ENCODE data around the gene PIK3R1. TPM values are rescaled to one million over a fixed set of nuclear protein-coding genes. Genes with fewer than 3 reads are reported as not detected.

PIK3R1 gene
- total RNA-seq, 2 donors from 2014 or later, result 29.8 to 30.2 TPM

DNA sequence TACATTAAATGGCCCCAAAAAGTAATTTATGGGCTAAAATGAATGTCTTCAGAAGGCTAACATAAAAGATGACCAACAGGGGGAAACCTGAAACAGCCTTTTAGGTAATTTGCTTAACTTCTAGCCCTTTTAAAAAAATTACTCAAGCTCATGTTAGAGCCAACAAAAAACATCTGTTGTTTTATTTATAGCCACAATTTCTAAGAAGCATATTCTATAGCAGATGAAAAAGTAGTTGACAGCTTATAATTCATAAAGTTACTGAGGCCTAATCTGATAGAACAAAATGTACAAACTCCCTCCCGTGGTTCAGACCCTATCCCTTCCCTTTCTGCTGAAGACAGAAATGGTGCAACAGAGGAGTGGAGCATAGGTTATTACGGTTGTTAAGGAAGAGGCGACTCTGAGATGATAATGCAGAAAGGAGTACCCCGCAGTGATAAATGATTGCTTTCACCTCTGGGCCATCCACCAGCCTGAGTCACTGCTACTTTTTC is 46.1 kb downstream of the PIK3R1 start:
- Histone ChIP-seq H3K27me3 (ENCODE audit: control insufficient read depth, insufficient read depth, low read length, poor library complexity, severe bottlenecking) (no peaks in the 10 kb centered on the region), H3K36me3 (ENCODE audit: control insufficient read depth, insufficient read depth, low read length) (no peaks in the 10 kb centered on the region), H3K9ac (ENCODE audit: extremely low read depth, low read length, poor library complexity, severe bottlenecking) (no peak overlapping the region), H3K27ac (ENCODE audit: low read depth, low read length) (no peak overlapping the region), H3K4me3 (ENCODE audit: low read length) (no peak overlapping the region), H3K9me3 (ENCODE audit: control insufficient read depth, low read length) (peaks cover 29% of the 10 kb centered on the region), H3K4me1 (ENCODE audit: control insufficient read depth, insufficient read depth, low read length) (no peaks in the 10 kb centered on the region)
- no peaks in the 10 kb centered on the region for H3K27me3 Mint-ChIP-seq (ENCODE audit: insufficient read depth)
- no peak overlapping the region for H3K4me3 Mint-ChIP-seq
- H3K36me3 Mint-ChIP-seq (ENCODE audit: low read depth), result peaks cover 23% of the 10 kb centered on the region
- no peak for DNase-seq
- TF ChIP-seq, protein P1, sequence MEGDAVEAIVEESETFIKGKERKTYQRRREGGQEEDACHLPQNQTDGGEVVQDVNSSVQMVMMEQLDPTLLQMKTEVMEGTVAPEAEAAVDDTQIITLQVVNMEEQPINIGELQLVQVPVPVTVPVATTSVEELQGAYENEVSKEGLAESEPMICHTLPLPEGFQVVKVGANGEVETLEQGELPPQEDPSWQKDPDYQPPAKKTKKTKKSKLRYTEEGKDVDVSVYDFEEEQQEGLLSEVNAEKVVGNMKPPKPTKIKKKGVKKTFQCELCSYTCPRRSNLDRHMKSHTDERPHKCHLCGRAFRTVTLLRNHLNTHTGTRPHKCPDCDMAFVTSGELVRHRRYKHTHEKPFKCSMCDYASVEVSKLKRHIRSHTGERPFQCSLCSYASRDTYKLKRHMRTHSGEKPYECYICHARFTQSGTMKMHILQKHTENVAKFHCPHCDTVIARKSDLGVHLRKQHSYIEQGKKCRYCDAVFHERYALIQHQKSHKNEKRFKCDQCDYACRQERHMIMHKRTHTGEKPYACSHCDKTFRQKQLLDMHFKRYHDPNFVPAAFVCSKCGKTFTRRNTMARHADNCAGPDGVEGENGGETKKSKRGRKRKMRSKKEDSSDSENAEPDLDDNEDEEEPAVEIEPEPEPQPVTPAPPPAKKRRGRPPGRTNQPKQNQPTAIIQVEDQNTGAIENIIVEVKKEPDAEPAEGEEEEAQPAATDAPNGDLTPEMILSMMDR (conservative IDR thresholded peaks at IDR 0.05), result peak; percentile 50
- WGBS, 2 experiments (ENCODE audit: insufficient coverage in 1 of 2, insufficient read length in 1 of 2), result 97 to 100% methylated on average over 1 to 4 of the region's 4 CpGs
- H3K9me3 Mint-ChIP-seq, result peaks cover 11% of the 10 kb centered on the region
- H3K4me1 Mint-ChIP-seq, result peaks cover 6% of the 10 kb centered on the region
- H3K27ac Mint-ChIP-seq, result no peak overlapping the region

DNA sequence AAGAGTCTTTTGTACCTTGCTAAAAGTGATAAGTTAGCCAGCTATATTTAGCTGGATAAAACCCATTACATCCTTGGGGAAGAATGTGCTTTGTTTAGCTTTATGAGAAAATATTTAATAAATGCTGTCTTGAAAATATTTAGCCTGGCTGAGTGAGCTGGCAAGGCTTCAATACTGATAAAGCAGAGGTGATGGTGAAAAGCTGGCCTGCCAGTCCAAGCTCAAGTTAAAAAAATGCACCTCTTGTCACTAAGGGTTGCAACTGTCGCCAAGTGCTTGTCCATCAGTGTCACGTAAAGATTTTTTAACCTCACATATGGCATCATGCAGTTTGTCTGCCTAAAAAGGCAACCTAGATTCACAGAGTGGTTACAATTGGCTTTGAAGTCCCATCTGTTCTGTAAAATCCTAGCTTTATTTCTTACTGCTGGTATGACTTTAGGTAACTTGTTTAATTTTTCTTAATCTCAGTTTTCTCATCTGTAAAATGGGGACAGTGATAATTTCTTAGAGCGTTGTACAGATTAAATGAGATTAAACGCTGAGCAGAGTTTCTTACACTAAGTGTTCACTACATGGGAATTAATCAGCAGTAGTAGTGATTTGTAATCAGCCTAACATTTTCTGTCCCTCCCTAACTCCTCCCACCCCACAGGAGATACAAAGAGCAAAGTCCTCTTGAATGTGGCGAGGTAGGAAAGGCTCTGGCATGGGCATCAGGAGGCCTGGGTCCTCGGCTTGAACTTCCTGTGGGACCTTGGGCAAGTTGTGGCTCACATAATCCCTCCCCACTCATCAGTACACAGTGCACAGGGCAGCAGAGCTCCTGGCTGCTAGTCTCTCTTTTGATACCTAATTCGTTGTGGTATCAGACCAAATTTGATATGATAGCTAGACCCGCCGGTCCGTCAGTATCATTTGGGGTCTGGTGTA is 48.7 kb downstream of the PIK3R1 start:
- peaks cover 22% of the 10 kb centered on the region for H3K36me3 Mint-ChIP-seq (ENCODE audit: low read depth)
- H3K4me3 Mint-ChIP-seq, result no peak overlapping the region
- peaks cover 29% of the 10 kb centered on the region for H3K9me3 ChIP-seq (ENCODE audit: control insufficient read depth, low read length)
- WGBS, 2 experiments (ENCODE audit: insufficient coverage in 1 of 2, insufficient read length in 1 of 2), result 93 to 100% methylated on average over 6 to 10 of the region's 10 CpGs
- peaks cover 11% of the 10 kb centered on the region for H3K9me3 Mint-ChIP-seq
- H3K27ac ChIP-seq (ENCODE audit: low read depth, low read length), result no peak overlapping the region
- no peak overlapping the region for H3K9ac ChIP-seq (ENCODE audit: extremely low read depth, low read length, poor library complexity, severe bottlenecking)
- H3K4me1 Mint-ChIP-seq, result peaks cover 16% of the 10 kb centered on the region
- peaks cover 5% of the 10 kb centered on the region for H3K4me1 ChIP-seq (ENCODE audit: control insufficient read depth, insufficient read depth, low read length)
- TF ChIP-seq, protein P1 (conservative IDR thresholded peaks at IDR 0.05), result no peak
- H3K36me3 ChIP-seq (ENCODE audit: control insufficient read depth, insufficient read depth, low read length), result no peaks in the 10 kb centered on the region
- DNase-seq, result no peak
- no peaks in the 10 kb centered on the region for H3K27me3 ChIP-seq (ENCODE audit: control insufficient read depth, insufficient read depth, low read length, poor library complexity, severe bottlenecking)
- H3K4me3 ChIP-seq (ENCODE audit: low read length), result no peak overlapping the region
- H3K27me3 Mint-ChIP-seq (ENCODE audit: insufficient read depth), result no peaks in the 10 kb centered on the region
- H3K27ac Mint-ChIP-seq, result no peak overlapping the region

DNA sequence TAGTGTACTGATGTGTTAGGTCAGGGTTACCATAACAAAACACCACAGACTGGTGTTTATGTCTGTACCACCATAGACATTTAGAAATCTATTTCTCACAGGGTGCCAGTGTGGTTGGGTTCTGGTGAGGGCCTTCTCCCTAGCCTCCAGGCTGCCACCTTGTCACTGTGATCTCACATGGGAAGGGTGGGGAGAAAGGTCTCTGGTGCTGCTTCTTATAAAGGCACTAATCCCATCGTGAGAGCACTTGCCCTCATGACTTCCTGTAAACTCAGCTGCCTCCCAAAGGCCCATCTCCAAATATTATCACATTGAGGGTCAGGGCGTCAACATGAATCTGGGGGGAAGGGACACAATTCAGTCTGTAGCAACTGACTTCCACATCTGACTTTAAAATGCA is 49.8 kb downstream of the PIK3R1 start:
- peaks cover 16% of the 10 kb centered on the region for H3K4me1 Mint-ChIP-seq
- H3K4me1 ChIP-seq (ENCODE audit: control insufficient read depth, insufficient read depth, low read length), result peaks cover 5% of the 10 kb centered on the region
- no peak overlapping the region for H3K4me3 Mint-ChIP-seq
- H3K27ac Mint-ChIP-seq, result no peak overlapping the region
- no peaks in the 10 kb centered on the region for H3K27me3 ChIP-seq (ENCODE audit: control insufficient read depth, insufficient read depth, low read length, poor library complexity, severe bottlenecking)
- DNase-seq, result no peak
- no peak overlapping the region for H3K27ac ChIP-seq (ENCODE audit: low read depth, low read length)
- H3K36me3 Mint-ChIP-seq (ENCODE audit: low read depth), result peaks cover 21% of the 10 kb centered on the region
- no peaks in the 10 kb centered on the region for H3K36me3 ChIP-seq (ENCODE audit: control insufficient read depth, insufficient read depth, low read length)
- peaks cover 29% of the 10 kb centered on the region for H3K9me3 ChIP-seq (ENCODE audit: control insufficient read depth, low read length)
- no peak overlapping the region for H3K4me3 ChIP-seq (ENCODE audit: low read length)
- no peak overlapping the region for H3K9ac ChIP-seq (ENCODE audit: extremely low read depth, low read length, poor library complexity, severe bottlenecking)
- H3K9me3 Mint-ChIP-seq, result peaks cover 11% of the 10 kb centered on the region
- WGBS, 2 experiments (ENCODE audit: insufficient coverage in 1 of 2, insufficient read length in 1 of 2), result 98% methylated on average over 2 of the region's 2 CpGs; no CpG with 5 or more reads in 1 of the 2 experiments
- TF ChIP-seq, protein P1 (conservative IDR thresholded peaks at IDR 0.05), result no peak
- H3K27me3 Mint-ChIP-seq (ENCODE audit: insufficient read depth), result no peaks in the 10 kb centered on the region
